ENCODE results near the gene RAP2A. TPM values are rescaled to one million over a fixed set of nuclear protein-coding genes. Genes with fewer than 3 reads are reported as not detected.

The RAP2A gene
- total and polyA plus RNA-seq, 10 of the 15 experiments (the other 5 are each of a cell fraction or from before 2014, with no cell fraction given) = 3.5 to 35.1 (median 14.9) TPM

DNA sequence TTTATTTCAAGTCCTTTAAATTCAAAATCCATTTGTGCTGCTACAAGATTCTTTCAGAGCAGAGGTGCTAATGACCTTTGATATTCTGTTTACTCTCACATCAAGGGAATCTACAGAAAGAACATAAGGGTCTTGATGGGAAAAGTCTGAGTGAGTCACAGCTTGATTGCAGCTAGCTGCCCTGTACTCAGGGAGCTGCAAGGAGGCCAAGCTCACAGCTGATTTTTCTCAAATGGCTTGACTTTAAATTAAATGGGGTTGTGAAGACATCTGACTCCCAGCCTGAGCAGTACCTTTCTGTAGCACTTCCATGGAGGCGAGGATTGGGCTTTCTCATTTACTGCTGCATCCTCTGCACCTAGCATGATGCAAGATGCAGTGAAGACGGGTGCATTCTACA is 62.5 kb downstream of the RAP2A start:
- no peak for TF ChIP-seq IKZF2 (IDR thresholded peaks at IDR 0.05)
- TF ChIP-seq HDGF (IDR thresholded peaks at IDR 0.05) = no peak
- TF ChIP-seq NR2C1 (IDR thresholded peaks at IDR 0.05) = no peak
- TF ChIP-seq, protein P1, sequence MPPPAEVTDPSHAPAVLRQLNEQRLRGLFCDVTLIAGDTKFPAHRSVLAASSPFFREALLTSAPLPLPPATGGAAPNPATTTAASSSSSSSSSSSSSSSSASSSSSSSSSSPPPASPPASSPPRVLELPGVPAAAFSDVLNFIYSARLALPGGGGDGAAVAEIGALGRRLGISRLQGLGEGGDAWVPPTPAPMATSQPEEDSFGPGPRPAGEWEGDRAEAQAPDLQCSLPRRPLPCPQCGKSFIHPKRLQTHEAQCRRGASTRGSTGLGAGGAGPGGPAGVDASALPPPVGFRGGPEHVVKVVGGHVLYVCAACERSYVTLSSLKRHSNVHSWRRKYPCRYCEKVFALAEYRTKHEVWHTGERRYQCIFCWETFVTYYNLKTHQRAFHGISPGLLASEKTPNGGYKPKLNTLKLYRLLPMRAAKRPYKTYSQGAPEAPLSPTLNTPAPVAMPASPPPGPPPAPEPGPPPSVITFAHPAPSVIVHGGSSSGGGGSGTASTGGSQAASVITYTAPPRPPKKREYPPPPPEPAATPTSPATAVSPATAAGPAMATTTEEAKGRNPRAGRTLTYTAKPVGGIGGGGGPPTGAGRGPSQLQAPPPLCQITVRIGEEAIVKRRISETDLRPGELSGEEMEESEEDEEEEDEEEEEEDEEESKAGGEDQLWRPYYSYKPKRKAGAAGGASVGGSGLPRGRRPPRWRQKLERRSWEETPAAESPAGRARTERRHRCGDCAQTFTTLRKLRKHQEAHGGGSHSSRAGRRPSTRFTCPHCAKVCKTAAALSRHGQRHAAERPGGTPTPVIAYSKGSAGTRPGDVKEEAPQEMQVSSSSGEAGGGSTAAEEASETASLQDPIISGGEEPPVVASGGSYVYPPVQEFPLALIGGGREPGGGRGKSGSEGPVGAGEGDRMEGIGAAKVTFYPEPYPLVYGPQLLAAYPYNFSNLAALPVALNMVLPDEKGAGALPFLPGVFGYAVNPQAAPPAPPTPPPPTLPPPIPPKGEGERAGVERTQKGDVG (CRISPR knock-in tag; IDR thresholded peaks at IDR 0.05) = no peak
- TF ChIP-seq RBBP5 (conservative IDR thresholded peaks at IDR 0.05) = no peak
- no peak for TF ChIP-seq USF1 (IDR thresholded peaks at IDR 0.05; ENCODE audit: borderline replicate concordance, extremely low read length, insufficient read depth, low read depth, low read length)
- no peak for TF ChIP-seq ZNF384 (IDR thresholded peaks at IDR 0.05; ENCODE audit: borderline replicate concordance, low read depth, low read length)
- no peak for TF ChIP-seq PAX8 (IDR thresholded peaks at IDR 0.05)
- TF ChIP-seq HCFC1 (IDR thresholded peaks at IDR 0.05; ENCODE audit: low read length) = no peak
- no peak for TF ChIP-seq NRF1 (conservative IDR thresholded peaks at IDR 0.05; ENCODE audit: low read depth, low read length)
- TF ChIP-seq ZNF24 (IDR thresholded peaks at IDR 0.05) = no peak
- no peak for TF ChIP-seq EP300 (IDR thresholded peaks at IDR 0.05; ENCODE audit: borderline replicate concordance in 1 of 2, control insufficient read depth in 1 of 2, low read depth in 2 of 2, low read length in 2 of 2)
- TF ChIP-seq, protein P2, sequence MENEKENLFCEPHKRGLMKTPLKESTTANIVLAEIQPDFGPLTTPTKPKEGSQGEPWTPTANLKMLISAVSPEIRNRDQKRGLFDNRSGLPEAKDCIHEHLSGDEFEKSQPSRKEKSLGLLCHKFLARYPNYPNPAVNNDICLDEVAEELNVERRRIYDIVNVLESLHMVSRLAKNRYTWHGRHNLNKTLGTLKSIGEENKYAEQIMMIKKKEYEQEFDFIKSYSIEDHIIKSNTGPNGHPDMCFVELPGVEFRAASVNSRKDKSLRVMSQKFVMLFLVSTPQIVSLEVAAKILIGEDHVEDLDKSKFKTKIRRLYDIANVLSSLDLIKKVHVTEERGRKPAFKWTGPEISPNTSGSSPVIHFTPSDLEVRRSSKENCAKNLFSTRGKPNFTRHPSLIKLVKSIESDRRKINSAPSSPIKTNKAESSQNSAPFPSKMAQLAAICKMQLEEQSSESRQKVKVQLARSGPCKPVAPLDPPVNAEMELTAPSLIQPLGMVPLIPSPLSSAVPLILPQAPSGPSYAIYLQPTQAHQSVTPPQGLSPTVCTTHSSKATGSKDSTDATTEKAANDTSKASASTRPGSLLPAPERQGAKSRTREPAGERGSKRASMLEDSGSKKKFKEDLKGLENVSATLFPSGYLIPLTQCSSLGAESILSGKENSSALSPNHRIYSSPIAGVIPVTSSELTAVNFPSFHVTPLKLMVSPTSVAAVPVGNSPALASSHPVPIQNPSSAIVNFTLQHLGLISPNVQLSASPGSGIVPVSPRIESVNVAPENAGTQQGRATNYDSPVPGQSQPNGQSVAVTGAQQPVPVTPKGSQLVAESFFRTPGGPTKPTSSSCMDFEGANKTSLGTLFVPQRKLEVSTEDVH (IDR thresholded peaks at IDR 0.05; ENCODE audit: low read depth, partially characterized antibody) = no peak
- BruUV-seq (replicated peaks) = no TSS peak
- POLR2A ChIA-PET = no interaction called here
- WGBS (ENCODE audit: insufficient coverage, insufficient replicate concordance, low lambda C conversion rate, missing lambda C conversion rate) = 81% methylated on average over 2 of the region's 2 CpGs
- no peak for FAIRE-seq
- no peaks in the 10 kb centered on the region for H3K27me3 ChIP-seq (replicated peaks in 1 of 2; ENCODE audit: control insufficient read depth in 2 of 2, insufficient read depth in 2 of 2, low read length in 1 of 2)
- no peaks in the 10 kb centered on the region for H3K4me1 ChIP-seq (ENCODE audit: control insufficient read depth, insufficient read depth, low read length)
- H3K27ac ChIP-seq (ENCODE audit: control insufficient read depth, insufficient read depth) = no peak overlapping the region
- SMC1A ChIA-PET (ENCODE audit: uncharacterized antibody, unreplicated experiment) = interaction anchor here (1.7 kb wide), 1 partner anchor 57 kb away, joined by 6 read pairs; no protein-coding TSS in a partner anchor
- DNase-seq (ENCODE audit: low read depth, low spot score) = no peak
- intact Hi-C loops (cut with micrococcal nuclease; ENCODE audit: unreplicated experiment) (no loop called here), in situ Hi-C loops (cut with MboI) (no loop called here)
- H3K79me2 ChIP-seq (ENCODE audit: control insufficient read depth, insufficient read depth, low read length) = no peaks in the 10 kb centered on the region
- H4K20me1 ChIP-seq (ENCODE audit: control insufficient read depth, insufficient read depth) = no peaks in the 10 kb centered on the region
- CTCF ChIA-PET = no interaction called here
- H3K4me3 ChIP-seq = no peak overlapping the region
- H3K9ac ChIP-seq (ENCODE audit: control insufficient read depth, insufficient read depth, low read length) = no peak overlapping the region
- no peak overlapping the region for H3K4me2 ChIP-seq (ENCODE audit: control insufficient read depth, insufficient read depth)
- H3K9me3 ChIP-seq (replicated peaks; ENCODE audit: control insufficient read depth, insufficient read depth, low read length) = no peaks in the 10 kb centered on the region
- RAD21 ChIA-PET (ENCODE audit: unreplicated experiment) = interaction anchor here (1.0 kb wide), 1 partner anchor 61 kb away, joined by 4 read pairs; no protein-coding TSS in a partner anchor
- no peak overlapping the region for H2AFZ ChIP-seq (ENCODE audit: control insufficient read depth, low read depth, low read length)
- no peak for ATAC-seq
- no peaks in the 10 kb centered on the region for H3K36me3 ChIP-seq (ENCODE audit: control insufficient read depth in 2 of 2, insufficient read depth in 2 of 2, low read length in 1 of 2)
